Embryonic facial prominence (tissue), 1 donor: ENCODE measurements around the gene MFSD2A.
"Not testable (repeated sequence)": the region's sequence is repeated elsewhere in the genome, so short reads cannot be mapped to it uniquely, and the experiment has no call there.

Experiments
- DNase-seq: peaks from one replicate; pipeline ENCODE4 v3.0.0-alpha.2; 2016; ENCODE audit errors: extremely low spot score

The MFSD2A gene

GRCh38 chr1:40003156-40004093, 48.5 kb downstream of the MFSD2A start:
- no peak for DNase-seq

- no peak for DNase-seq
These were observed 49.9 kb downstream of the MFSD2A start for GRCh38 chr1:40004857-40005256.

- not testable (repeated sequence) for DNase-seq
These were observed 52.6 kb downstream of the MFSD2A start for GRCh38 chr1:40007481-40008034.

GRCh38 chr1:40011198-40011597, 56.3 kb downstream of the MFSD2A start:
- no peak for DNase-seq

- no peak for DNase-seq
These were observed 59.3 kb downstream of the MFSD2A start for GRCh38 chr1:40014253-40014706.

- no peak for DNase-seq
These were observed 60.1 kb downstream of the MFSD2A start for GRCh38 chr1:40014812-40015594.

GRCh38 chr1:40017951-40018575, 63.1 kb downstream of the MFSD2A start:
- DNase-seq = no peak
